Esophagus muscularis mucosa (tissue), 4 donors: ENCODE results near the gene INPP5A. TPM values are rescaled to one million over a fixed set of nuclear protein-coding genes. Genes with fewer than 3 reads are reported as not detected.
A peak's percentile ranks its signal among the peaks of the same experiment; 100 is the strongest.

ENCODE experiments used
- DNase-seq: peaks from one replicate; pipeline ENCODE4 v3.0.0-alpha.2; 2017; ENCODE audit errors: extremely low spot score
- H3K27ac ChIP-seq, 4 donors: fragments of 200-600 bp; sonication (generic); replicated peaks in 1 of 4; 1 replicate in 3 of 4; 2 replicates in 1 of 4; pipeline ENCODE4 v1.5.1; 2016 to 2019; ENCODE audit warnings: mild to moderate bottlenecking in 1 of 4
- H3K27me3 ChIP-seq, 4 donors: fragments of 200-600 bp; sonication (generic); one replicate each; pipeline versions ENCODE4 v1.5.1 to v1.6.0; 2016 to 2019
- H3K36me3 ChIP-seq, 4 donors: fragments of 200-600 bp; sonication (generic); one replicate each; pipeline ENCODE4 v1.5.1; 2016 to 2019
- H3K4me1 ChIP-seq, 4 donors: fragments of 200-600 bp; sonication (generic); one replicate each; pipeline ENCODE4 v1.5.1; 2016 to 2019
- H3K4me3 ChIP-seq, 4 donors: fragments of 200-600 bp; sonication (generic); 1 replicate in 2 of 4; 2 replicates in 2 of 4; pipeline ENCODE4 v1.5.1; 2016 to 2019; ENCODE audit warnings: mild to moderate bottlenecking in 4 of 4, moderate library complexity in 1 of 4
- H3K9me3 ChIP-seq, 4 donors: fragments of 200-600 bp; sonication (generic); 1 replicate in 3 of 4; 2 replicates in 1 of 4; pipeline ENCODE4 v1.5.1; 2016 to 2019
- CTCF ChIP-seq, 3 experiments: fragments of 200-600 bp in 2 of 3; fragments of 450-650 bp in 1 of 3; sonication (generic) in 2 of 3; IDR thresholded peaks; one replicate each; pipeline ENCODE4 v1.5.1; 2017 to 2019; ENCODE audit warnings: antibody characterized with exemption in 3 of 3, mild to moderate bottlenecking in 2 of 3, moderate library complexity in 1 of 3
- EP300 ChIP-seq: sonication (generic); formaldehyde crosslinking; IDR thresholded peaks from one replicate; pipeline ENCODE4 v1.6.1; 2017; ENCODE audit warnings: antibody characterized with exemption
- POLR2A ChIP-seq: fragments of 450-650 bp; IDR thresholded peaks from one replicate; pipeline ENCODE4 v1.6.1; 2017; ENCODE audit warnings: antibody characterized with exemption, moderate library complexity, mild to moderate bottlenecking, low read depth
- POLR2AphosphoS5 ChIP-seq, 2 donors: sonication (generic); formaldehyde crosslinking; IDR thresholded peaks; one replicate each; pipeline ENCODE4 v1.6.1; 2017; ENCODE audit warnings: antibody characterized with exemption in 2 of 2
- WGBS: methylation state at CpG from one replicate; pipeline ENCODE4 v1.1.5; 2018; 5-methylcytosine and 5-hydroxymethylcytosine counted together
- intact Hi-C: fragments of 100-400 bp; cut with DNase I; formaldehyde crosslinking; loops from one replicate; pipeline ENCODE4 v1.15.1; 2023
- total RNA-seq, 4 donors: library from RNA; depleted of rRNA; stranded (reverse); fragments of >200 nt; gene quantifications; one replicate each; pipeline versions ENCODE4 v1.1.0 to v1.2.1, GENCODE V29; 2016

Gene INPP5A
- total RNA-seq, 4 donors from 2014 or later, result 234 to 301 (median 245) TPM

GRCh38 chr10:132641401-132641800 is 103.8 kb downstream of the INPP5A start:
- H3K4me1 ChIP-seq, result peaks cover 35 to 100% (median 96%) of the 10 kb centered on the region in 4 donors
- peak overlapping the region; percentile 79 to 98 (median 95) for H3K27ac ChIP-seq
- H3K27me3 ChIP-seq, result no peaks in the 10 kb centered on the region
- TF ChIP-seq CTCF (IDR thresholded peaks at IDR 0.05) (no peak), POLR2A (no peak), POLR2AphosphoS5 (IDR thresholded peaks at IDR 0.05) (no peak), EP300 (no peak)
- no peaks in the 10 kb centered on the region for H3K9me3 ChIP-seq
- H3K36me3 ChIP-seq, result peaks cover 0 to 7% (median 2%) of the 10 kb centered on the region in 4 donors
- intact Hi-C loops, result loop anchor here (10.0 kb wide), 1 partner anchor 257 kb away; no protein-coding TSS in a partner anchor
- WGBS, result 70% methylated on average over 8 of the region's 8 CpGs
- no peak for DNase-seq
- peak overlapping the region in 2 of 4 donors; percentile 5 to 9 for H3K4me3 ChIP-seq

GRCh38 chr10:132641966-132642731 is 104.6 kb downstream of the INPP5A start:
- Histone ChIP-seq H3K36me3 (peaks cover 0 to 15% (median 7%) of the 10 kb centered on the region in 4 donors), H3K4me1 (peaks cover 35 to 100% (median 93%) of the 10 kb centered on the region in 4 donors), H3K9me3 (no peaks in the 10 kb centered on the region), H3K27ac (peak overlapping the region; percentile 79 to 98 (median 95)), H3K4me3 (no peak overlapping the region), H3K27me3 (no peaks in the 10 kb centered on the region)
- 91% methylated on average over 29 of the region's 33 CpGs for WGBS
- intact Hi-C loops, result loop anchor here (10.0 kb wide), 1 partner anchor 257 kb away; no protein-coding TSS in a partner anchor
- no peak for DNase-seq
- TF ChIP-seq CTCF (IDR thresholded peaks at IDR 0.05), result no peak
- TF ChIP-seq EP300, result no peak
- TF ChIP-seq POLR2A, result no peak
- no peak for TF ChIP-seq POLR2AphosphoS5 (IDR thresholded peaks at IDR 0.05)

- Histone ChIP-seq H3K9me3 (no peaks in the 10 kb centered on the region), H3K27ac (peak overlapping the region; percentile 79 to 98 (median 95)), H3K4me1 (peaks cover 31 to 97% (median 88%) of the 10 kb centered on the region in 4 donors), H3K36me3 (peaks cover 0 to 18% (median 10%) of the 10 kb centered on the region in 4 donors), H3K4me3 (no peak overlapping the region), H3K27me3 (no peaks in the 10 kb centered on the region)
- no peak for TF ChIP-seq EP300
- no peak for TF ChIP-seq POLR2A
- no peak for TF ChIP-seq POLR2AphosphoS5 (IDR thresholded peaks at IDR 0.05)
- no peak for TF ChIP-seq CTCF (IDR thresholded peaks at IDR 0.05)
- 69% methylated on average over 8 of the region's 11 CpGs for WGBS
- no peak for DNase-seq
- intact Hi-C loops, result loop anchor here (10.0 kb wide), 1 partner anchor 258 kb away; no protein-coding TSS in a partner anchor
These were observed 105.1 kb downstream of the INPP5A start for GRCh38 chr10:132642732-132643008.

GRCh38 chr10:132643709-132644526 is 106.3 kb downstream of the INPP5A start:
- no peak for DNase-seq
- intact Hi-C loops, result loop anchor here (10.0 kb wide), 1 partner anchor 259 kb away; no protein-coding TSS in a partner anchor
- H3K36me3 ChIP-seq, result peaks cover 0 to 18% (median 11%) of the 10 kb centered on the region in 4 donors
- H3K4me3 ChIP-seq, result no peak overlapping the region
- peak overlapping the region; percentile 60 to 98 (median 95) for H3K27ac ChIP-seq
- no peaks in the 10 kb centered on the region for H3K9me3 ChIP-seq
- no peaks in the 10 kb centered on the region for H3K27me3 ChIP-seq
- TF ChIP-seq CTCF (IDR thresholded peaks at IDR 0.05) (no peak), POLR2AphosphoS5 (IDR thresholded peaks at IDR 0.05) (no peak), POLR2A (no peak), EP300 (no peak)
- WGBS, result 68% methylated on average over 17 of the region's 35 CpGs
- peaks cover 24 to 97% (median 87%) of the 10 kb centered on the region in 4 donors for H3K4me1 ChIP-seq
